Thyroid gland (tissue), 4 donors: Measurements from ENCODE around the gene MAGEA9B.

Experiments used
- CTCF ChIP-seq, 6 experiments: fragments of 200-600 bp in 3 of 6; fragments of 450-650 bp in 3 of 6; sonication (generic) in 3 of 6; IDR thresholded peaks; one replicate each; pipeline ENCODE4 v1.5.1; 2016 to 2019; ENCODE audit warnings: antibody characterized with exemption in 6 of 6, mild to moderate bottlenecking in 2 of 6, inconsistent platforms in 1 of 6, moderate library complexity in 1 of 6
- POLR2A ChIP-seq, 2 donors: fragments of 450-650 bp; IDR thresholded peaks; one replicate each; pipeline ENCODE4 v1.6.1; 2017; ENCODE audit warnings: antibody characterized with exemption in 2 of 2, mild to moderate bottlenecking in 2 of 2, moderate library complexity in 1 of 2

GRCh38 chrX:149611623-149612175, 24.4 kb upstream of the MAGEA9B start:
- TF ChIP-seq POLR2A (IDR thresholded peaks at IDR 0.05) (no peak), CTCF (IDR thresholded peaks at IDR 0.05) (no peak)
